Measurements from ENCODE around the gene MIER3.

GRCh38 chr5:56934325-56934724 lies 17.6 kb downstream of the MIER3 start:
- TF ChIP-seq, protein P1, sequence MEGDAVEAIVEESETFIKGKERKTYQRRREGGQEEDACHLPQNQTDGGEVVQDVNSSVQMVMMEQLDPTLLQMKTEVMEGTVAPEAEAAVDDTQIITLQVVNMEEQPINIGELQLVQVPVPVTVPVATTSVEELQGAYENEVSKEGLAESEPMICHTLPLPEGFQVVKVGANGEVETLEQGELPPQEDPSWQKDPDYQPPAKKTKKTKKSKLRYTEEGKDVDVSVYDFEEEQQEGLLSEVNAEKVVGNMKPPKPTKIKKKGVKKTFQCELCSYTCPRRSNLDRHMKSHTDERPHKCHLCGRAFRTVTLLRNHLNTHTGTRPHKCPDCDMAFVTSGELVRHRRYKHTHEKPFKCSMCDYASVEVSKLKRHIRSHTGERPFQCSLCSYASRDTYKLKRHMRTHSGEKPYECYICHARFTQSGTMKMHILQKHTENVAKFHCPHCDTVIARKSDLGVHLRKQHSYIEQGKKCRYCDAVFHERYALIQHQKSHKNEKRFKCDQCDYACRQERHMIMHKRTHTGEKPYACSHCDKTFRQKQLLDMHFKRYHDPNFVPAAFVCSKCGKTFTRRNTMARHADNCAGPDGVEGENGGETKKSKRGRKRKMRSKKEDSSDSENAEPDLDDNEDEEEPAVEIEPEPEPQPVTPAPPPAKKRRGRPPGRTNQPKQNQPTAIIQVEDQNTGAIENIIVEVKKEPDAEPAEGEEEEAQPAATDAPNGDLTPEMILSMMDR (IDR thresholded peaks at IDR 0.05) = no peak
- no peak for TF ChIP-seq EP300 (IDR thresholded peaks at IDR 0.05)
- TF ChIP-seq POLR2A (IDR thresholded peaks at IDR 0.05) = no peak

Measured in tibial nerve (tissue), 4 donors.